NCI-H2196 (cell line): Measurements from ENCODE around the gene PP2D1.
A peak's percentile ranks its signal among the peaks of the same experiment; 100 is the strongest.
"Not testable (repeated sequence)": the region's sequence is repeated elsewhere in the genome, so short reads cannot be mapped to it uniquely, and the experiment has no call there.

Experiments used
- DNase-seq: peaks from one replicate; lab custom pipeline; 2025; ENCODE audit not compliant: unreplicated experiment; lab: John Stamatoyannopoulos, UW

Gene PP2D1

GRCh38 chr3:20040548-20041196 is 28.6 kb upstream of the PP2D1 start:
- peak; percentile 33 for DNase-seq

GRCh38 chr3:20039765-20040547 is 27.9 kb upstream of the PP2D1 start, which contains the start of gene KAT2B:
KAT2B (plus strand) TSS chr3:20040446; CDS start chr3:20040478, 32 bp downstream.
- peak; percentile 58 for DNase-seq

GRCh38 chr3:20039466-20039764 is 27.4 kb upstream of the PP2D1 start:
- DNase-seq, result no peak

DNA sequence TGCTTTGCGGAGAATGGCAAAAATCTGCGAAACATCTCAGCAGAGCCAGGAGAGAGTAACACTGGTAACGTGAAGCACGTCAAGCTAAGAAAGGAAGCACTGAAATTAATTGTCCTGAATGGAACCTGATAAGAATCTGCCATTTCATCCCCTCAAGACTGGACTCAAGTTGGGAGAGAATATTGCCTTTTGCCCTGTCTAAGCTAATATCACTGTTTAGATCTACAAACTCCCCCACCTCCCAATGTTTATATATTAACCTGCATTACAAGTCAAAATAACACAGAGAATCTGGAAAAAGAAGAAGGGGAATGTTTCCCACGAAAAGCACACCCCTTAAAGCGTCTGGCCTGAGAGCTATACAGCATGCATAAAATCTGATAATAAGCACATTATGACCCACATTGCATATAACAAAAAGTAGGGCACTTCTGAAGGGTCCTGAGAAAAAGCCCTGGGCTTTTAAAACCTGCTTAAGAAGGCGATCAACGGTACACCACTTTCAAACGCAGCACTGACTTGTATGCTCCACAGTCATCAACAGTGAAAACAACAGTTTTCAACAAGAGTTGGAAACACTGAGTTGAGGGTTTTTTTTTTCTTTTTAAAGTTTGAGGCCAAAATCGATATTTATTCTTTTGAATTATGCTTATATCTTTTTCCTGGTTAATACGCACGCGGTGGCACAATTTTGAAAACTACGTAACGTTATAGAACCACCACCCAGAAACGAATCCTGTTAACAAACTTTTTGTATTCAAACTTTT is 26.8 kb upstream of the PP2D1 start:
- no peak for DNase-seq

DNA sequence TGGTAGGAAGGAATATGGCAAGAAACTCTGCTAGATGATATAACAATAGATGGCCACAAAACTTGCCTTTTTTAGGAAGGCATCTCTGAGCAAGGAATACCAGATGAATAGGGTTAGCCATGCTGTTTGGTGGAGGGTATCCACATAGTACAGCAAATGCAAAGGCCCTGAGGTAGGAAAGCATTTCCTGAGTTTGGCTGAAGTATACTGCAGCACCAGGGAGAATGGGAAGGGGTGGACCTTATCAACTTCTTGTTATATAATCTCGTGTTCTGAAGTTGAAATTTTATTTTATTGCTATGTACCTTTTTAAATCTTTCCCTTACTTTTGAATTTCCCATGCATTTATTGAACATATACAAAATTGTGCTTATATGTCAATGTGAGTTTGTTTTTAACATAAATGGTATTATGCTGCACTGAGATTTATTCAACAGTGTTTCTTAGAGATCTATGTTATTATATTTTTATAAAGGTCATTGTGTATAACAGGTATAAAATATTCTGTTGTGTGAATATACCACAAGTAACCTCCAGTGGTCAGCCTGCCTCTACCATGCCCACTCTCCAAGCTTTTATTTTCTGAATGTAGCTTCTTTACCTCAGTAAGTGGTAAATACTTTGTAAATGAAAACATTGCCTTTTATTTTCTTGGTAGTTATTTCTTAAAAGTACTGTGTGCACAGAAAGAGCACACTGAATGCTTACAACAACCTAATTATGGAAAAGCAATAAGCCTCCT is 25.4 kb upstream of the PP2D1 start:
- no peak for DNase-seq

DNA sequence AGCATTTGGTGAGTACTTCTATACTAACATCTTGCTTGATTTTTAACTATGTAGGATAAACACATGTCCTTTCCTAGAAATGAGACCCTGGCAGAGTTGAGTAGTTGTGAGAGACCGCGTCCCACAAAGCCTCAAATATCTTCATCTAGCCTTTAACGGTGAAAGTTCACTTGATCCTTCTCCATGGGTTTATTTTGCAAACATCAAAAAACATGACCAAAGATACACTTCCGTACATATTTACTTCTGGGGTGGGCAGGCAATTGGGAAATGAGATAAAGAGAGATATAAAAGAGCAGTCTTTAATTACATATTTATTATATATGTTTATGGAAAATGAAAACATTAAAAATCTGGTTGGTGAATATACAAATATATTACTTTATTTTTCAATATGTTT is 23.0 kb upstream of the PP2D1 start:
- no peak for DNase-seq

DNA sequence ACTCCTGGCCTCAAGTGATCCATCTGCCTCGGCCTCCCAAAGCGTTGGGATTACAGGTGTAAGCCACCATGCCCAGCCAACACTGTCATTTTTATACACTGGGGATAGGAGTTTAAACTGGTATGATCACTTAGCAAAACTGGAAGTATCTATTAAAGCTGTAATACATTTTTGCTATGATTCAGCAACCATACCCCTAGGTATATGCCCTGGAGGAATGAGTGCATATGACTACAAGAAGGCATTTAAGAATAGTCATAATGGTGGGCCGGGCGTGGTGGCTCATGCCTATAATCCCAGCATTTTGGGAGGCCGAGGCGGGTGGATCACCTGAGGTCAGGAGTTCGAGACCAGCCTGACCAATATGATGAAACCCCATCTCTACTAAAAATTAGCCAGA is 19.9 kb upstream of the PP2D1 start:
- not testable (repeated sequence) for DNase-seq

DNA sequence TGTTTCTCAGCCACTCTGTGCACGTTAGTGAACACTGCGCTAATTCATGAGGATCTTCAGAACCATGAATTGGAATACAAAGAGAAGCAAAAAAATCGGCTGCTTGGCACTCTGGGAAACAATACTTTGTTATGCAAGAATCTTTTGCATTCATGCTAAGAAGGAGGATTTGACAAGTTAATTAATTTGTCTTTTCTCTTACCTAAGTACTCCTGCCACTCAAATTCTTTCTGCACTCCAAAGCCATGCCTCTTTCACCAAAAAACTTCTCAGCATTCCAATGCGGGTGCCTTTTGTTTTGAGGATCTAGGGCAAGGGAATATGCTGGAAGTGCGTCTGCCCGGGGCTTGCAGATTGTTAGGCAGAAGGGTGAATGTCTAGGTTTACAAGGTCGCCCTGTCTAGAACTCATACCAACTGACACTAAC is 16.9 kb upstream of the PP2D1 start:
- DNase-seq, result no peak

GRCh38 chr3:20027136-20027535 is 15.1 kb upstream of the PP2D1 start:
- no peak for DNase-seq

- no peak for DNase-seq
Measured at GRCh38 chr3:20023623-20024405, 11.8 kb upstream of the PP2D1 start.

GRCh38 chr3:20022954-20023622 is 11.0 kb upstream of the PP2D1 start:
- DNase-seq, result no peak

- DNase-seq, result not testable (repeated sequence)
Measured at GRCh38 chr3:20016076-20016475, 4.0 kb upstream of the PP2D1 start.

DNA sequence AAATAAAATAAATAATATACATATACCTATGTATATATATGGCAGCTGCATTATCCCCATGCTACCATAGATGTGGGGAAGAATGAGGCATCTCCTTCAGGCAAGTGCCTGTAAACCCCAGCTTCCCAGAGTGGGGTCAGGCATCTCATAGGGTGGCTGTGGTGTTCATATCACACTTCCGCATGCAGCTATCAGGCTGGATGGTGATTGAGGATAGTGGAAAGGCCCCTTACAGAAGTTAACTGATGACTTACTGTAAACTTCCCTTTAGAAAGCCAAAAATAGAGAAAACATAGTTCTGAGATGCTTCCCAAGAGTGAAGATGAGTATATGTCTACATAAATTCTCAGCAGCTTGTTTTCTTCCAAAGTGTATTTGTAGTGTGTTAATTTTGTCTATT is 3.5 kb upstream of the PP2D1 start:
- DNase-seq, result no peak

DNA sequence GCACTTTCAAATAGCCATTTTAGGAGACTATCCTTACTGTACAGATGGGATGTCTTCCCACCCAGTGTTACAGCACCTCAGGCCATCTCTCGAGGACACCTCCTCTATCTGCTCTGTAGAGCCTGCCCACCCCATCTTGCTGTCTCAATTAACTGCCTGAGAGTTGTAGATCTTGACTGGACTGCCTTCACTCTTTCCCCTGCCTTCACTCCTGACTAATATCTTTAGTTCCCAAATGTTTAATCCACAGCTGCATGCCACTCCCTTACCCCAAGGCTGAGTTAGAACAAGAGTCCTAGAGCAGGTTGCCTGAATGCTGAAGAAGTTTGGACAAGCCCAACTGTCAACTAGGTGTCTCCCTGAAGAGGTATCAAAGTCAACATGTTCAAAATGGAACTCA is 1.3 kb upstream of the PP2D1 start:
- no peak for DNase-seq

- DNase-seq, result no peak
Measured at GRCh38 chr3:20008646-20009045, 3.4 kb downstream of the PP2D1 start.

GRCh38 chr3:20007960-20008359 is 4.1 kb downstream of the PP2D1 start:
- DNase-seq, result no peak

- DNase-seq, result no peak
Measured at GRCh38 chr3:20001932-20002331, 10.1 kb downstream of the PP2D1 start.

- DNase-seq, result no peak
Measured at GRCh38 chr3:19997502-19997901, 14.6 kb downstream of the PP2D1 start.

- no peak for DNase-seq
Measured at GRCh38 chr3:19994796-19995195, 17.3 kb downstream of the PP2D1 start.

- DNase-seq, result not testable (repeated sequence)
Measured at GRCh38 chr3:19988904-19989303, 23.2 kb downstream of the PP2D1 start.
